ENCODE measurements around the gene SLC38A4. TPM values are rescaled to one million over a fixed set of nuclear protein-coding genes. Genes with fewer than 3 reads are reported as not detected.

The SLC38A4 gene
- total and polyA plus RNA-seq, 2 of the 8 experiments (the other 6 are each of a cell fraction or from before 2014, with no cell fraction given), result 6.7 to 15.4 TPM

DNA sequence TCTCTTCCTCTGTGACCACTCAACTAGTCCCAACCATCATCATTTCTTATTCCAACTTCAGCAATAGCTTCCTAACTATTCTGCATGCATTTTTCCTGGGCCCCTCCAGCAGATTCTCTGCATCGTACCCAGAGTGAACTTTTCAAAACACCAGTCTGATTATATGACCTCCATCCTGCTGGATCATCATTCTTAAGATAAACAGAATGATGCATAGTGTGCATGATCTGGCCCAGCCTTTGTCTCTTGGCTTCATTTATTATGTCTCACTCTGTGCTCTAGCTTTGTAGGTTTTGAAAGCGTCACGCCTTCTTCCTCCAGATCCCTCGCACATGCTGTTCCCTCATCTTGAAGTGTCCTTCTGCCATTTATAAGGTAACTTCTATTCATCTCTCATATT, 46.3 kb upstream of the SLC38A4 start (continued):
- no peak for TF ChIP-seq RBBP5 (IDR thresholded peaks at IDR 0.05; ENCODE audit: borderline replicate concordance, low read depth, low read length)
- TF ChIP-seq CREB1 (IDR thresholded peaks at IDR 0.05), result no peak
- no peak for TF ChIP-seq TAF7 (optimal IDR thresholded peaks at IDR 0.05; ENCODE audit: borderline replicate concordance, low read depth, low read length)
- TF ChIP-seq, protein P1, sequence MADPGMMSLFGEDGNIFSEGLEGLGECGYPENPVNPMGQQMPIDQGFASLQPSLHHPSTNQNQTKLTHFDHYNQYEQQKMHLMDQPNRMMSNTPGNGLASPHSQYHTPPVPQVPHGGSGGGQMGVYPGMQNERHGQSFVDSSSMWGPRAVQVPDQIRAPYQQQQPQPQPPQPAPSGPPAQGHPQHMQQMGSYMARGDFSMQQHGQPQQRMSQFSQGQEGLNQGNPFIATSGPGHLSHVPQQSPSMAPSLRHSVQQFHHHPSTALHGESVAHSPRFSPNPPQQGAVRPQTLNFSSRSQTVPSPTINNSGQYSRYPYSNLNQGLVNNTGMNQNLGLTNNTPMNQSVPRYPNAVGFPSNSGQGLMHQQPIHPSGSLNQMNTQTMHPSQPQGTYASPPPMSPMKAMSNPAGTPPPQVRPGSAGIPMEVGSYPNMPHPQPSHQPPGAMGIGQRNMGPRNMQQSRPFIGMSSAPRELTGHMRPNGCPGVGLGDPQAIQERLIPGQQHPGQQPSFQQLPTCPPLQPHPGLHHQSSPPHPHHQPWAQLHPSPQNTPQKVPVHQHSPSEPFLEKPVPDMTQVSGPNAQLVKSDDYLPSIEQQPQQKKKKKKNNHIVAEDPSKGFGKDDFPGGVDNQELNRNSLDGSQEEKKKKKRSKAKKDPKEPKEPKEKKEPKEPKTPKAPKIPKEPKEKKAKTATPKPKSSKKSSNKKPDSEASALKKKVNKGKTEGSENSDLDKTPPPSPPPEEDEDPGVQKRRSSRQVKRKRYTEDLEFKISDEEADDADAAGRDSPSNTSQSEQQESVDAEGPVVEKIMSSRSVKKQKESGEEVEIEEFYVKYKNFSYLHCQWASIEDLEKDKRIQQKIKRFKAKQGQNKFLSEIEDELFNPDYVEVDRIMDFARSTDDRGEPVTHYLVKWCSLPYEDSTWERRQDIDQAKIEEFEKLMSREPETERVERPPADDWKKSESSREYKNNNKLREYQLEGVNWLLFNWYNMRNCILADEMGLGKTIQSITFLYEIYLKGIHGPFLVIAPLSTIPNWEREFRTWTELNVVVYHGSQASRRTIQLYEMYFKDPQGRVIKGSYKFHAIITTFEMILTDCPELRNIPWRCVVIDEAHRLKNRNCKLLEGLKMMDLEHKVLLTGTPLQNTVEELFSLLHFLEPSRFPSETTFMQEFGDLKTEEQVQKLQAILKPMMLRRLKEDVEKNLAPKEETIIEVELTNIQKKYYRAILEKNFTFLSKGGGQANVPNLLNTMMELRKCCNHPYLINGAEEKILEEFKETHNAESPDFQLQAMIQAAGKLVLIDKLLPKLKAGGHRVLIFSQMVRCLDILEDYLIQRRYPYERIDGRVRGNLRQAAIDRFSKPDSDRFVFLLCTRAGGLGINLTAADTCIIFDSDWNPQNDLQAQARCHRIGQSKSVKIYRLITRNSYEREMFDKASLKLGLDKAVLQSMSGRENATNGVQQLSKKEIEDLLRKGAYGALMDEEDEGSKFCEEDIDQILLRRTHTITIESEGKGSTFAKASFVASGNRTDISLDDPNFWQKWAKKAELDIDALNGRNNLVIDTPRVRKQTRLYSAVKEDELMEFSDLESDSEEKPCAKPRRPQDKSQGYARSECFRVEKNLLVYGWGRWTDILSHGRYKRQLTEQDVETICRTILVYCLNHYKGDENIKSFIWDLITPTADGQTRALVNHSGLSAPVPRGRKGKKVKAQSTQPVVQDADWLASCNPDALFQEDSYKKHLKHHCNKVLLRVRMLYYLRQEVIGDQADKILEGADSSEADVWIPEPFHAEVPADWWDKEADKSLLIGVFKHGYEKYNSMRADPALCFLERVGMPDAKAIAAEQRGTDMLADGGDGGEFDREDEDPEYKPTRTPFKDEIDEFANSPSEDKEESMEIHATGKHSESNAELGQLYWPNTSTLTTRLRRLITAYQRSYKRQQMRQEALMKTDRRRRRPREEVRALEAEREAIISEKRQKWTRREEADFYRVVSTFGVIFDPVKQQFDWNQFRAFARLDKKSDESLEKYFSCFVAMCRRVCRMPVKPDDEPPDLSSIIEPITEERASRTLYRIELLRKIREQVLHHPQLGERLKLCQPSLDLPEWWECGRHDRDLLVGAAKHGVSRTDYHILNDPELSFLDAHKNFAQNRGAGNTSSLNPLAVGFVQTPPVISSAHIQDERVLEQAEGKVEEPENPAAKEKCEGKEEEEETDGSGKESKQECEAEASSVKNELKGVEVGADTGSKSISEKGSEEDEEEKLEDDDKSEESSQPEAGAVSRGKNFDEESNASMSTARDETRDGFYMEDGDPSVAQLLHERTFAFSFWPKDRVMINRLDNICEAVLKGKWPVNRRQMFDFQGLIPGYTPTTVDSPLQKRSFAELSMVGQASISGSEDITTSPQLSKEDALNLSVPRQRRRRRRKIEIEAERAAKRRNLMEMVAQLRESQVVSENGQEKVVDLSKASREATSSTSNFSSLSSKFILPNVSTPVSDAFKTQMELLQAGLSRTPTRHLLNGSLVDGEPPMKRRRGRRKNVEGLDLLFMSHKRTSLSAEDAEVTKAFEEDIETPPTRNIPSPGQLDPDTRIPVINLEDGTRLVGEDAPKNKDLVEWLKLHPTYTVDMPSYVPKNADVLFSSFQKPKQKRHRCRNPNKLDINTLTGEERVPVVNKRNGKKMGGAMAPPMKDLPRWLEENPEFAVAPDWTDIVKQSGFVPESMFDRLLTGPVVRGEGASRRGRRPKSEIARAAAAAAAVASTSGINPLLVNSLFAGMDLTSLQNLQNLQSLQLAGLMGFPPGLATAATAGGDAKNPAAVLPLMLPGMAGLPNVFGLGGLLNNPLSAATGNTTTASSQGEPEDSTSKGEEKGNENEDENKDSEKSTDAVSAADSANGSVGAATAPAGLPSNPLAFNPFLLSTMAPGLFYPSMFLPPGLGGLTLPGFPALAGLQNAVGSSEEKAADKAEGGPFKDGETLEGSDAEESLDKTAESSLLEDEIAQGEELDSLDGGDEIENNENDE (IDR thresholded peaks at IDR 0.05; ENCODE audit: insufficient replicate concordance, low read length), result no peak
- TF ChIP-seq, protein P2, sequence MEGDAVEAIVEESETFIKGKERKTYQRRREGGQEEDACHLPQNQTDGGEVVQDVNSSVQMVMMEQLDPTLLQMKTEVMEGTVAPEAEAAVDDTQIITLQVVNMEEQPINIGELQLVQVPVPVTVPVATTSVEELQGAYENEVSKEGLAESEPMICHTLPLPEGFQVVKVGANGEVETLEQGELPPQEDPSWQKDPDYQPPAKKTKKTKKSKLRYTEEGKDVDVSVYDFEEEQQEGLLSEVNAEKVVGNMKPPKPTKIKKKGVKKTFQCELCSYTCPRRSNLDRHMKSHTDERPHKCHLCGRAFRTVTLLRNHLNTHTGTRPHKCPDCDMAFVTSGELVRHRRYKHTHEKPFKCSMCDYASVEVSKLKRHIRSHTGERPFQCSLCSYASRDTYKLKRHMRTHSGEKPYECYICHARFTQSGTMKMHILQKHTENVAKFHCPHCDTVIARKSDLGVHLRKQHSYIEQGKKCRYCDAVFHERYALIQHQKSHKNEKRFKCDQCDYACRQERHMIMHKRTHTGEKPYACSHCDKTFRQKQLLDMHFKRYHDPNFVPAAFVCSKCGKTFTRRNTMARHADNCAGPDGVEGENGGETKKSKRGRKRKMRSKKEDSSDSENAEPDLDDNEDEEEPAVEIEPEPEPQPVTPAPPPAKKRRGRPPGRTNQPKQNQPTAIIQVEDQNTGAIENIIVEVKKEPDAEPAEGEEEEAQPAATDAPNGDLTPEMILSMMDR (IDR thresholded peaks at IDR 0.05; ENCODE audit: control extremely low read depth in 1 of 3, insufficient read depth in 1 of 3, low read depth in 1 of 3, low read length in 3 of 3), result no peak
- TF ChIP-seq HDAC2 (IDR thresholded peaks at IDR 0.05; ENCODE audit: borderline replicate concordance in 1 of 2, low read depth in 2 of 2, low read length in 2 of 2), result no peak
